ENCODE results near the gene DELE1. TPM values are rescaled to one million over a fixed set of nuclear protein-coding genes. Genes with fewer than 3 reads are reported as not detected.
A peak's percentile ranks its signal among the peaks of the same experiment; 100 is the strongest.

The DELE1 gene
- total RNA-seq, 2 experiments from 2014 or later, result 50.1 to 57.4 TPM

- H3K27me3 Mint-ChIP-seq, result peaks cover 21% of the 10 kb centered on the region
- peak overlapping the region; percentile 6 for H3K4me3 Mint-ChIP-seq
- ChIA-PET CTCF (interaction anchor here (0.8 to 5.2 kb wide), 8 partner anchors 9 to 246 kb away, joined by 3 to 44 read pairs (median 4); partner anchors contain the start of genes DELE1 and PCDH1), POLR2A (interaction anchor here (0.9 to 1.4 kb wide), 5 partner anchors 8 to 232 kb away, joined by 3 to 11 read pairs (median 4); partner anchors contain the start of genes DELE1 and RNF14)
- no peak for DNase-seq
- H3K4me1 Mint-ChIP-seq (ENCODE audit: low read depth), result peaks cover 11% of the 10 kb centered on the region
- TF ChIP-seq, protein P1, sequence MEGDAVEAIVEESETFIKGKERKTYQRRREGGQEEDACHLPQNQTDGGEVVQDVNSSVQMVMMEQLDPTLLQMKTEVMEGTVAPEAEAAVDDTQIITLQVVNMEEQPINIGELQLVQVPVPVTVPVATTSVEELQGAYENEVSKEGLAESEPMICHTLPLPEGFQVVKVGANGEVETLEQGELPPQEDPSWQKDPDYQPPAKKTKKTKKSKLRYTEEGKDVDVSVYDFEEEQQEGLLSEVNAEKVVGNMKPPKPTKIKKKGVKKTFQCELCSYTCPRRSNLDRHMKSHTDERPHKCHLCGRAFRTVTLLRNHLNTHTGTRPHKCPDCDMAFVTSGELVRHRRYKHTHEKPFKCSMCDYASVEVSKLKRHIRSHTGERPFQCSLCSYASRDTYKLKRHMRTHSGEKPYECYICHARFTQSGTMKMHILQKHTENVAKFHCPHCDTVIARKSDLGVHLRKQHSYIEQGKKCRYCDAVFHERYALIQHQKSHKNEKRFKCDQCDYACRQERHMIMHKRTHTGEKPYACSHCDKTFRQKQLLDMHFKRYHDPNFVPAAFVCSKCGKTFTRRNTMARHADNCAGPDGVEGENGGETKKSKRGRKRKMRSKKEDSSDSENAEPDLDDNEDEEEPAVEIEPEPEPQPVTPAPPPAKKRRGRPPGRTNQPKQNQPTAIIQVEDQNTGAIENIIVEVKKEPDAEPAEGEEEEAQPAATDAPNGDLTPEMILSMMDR (IDR thresholded peaks at IDR 0.05), result no peak
- no peaks in the 10 kb centered on the region for H3K36me3 Mint-ChIP-seq (ENCODE audit: low read depth)
- no peak for ATAC-seq
- intact Hi-C loops (cut with micrococcal nuclease), result loop anchor here (5.0 kb wide), 1 partner anchor 38 kb away; no protein-coding TSS in a partner anchor
- H3K9me3 Mint-ChIP-seq, result no peaks in the 10 kb centered on the region
- no peak overlapping the region for H3K27ac Mint-ChIP-seq
These were observed 8.9 kb upstream of the DELE1 start for GRCh38 chr5:141914797-141915196.

DNA sequence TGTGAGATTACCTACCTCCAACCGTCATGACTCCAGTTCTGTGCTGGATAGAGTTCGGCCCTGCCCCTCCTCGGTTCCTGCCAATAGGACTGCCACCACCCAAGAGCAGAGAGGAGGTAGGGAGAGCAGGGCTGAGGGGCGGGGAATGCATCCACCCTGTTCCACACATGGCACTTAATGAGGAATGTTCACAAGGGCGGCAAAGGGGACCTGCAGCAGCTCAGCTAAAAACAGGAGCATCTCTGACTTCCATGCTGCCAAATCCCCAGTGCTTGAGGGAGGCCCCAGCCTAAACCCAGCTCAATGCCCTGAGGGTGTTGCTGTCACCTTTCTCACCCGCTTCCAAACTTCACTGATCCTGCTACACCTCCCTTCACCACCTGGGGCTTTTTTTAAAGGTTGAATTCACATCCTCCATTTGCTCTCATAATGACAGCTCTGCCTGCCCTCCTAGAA is 7.8 kb upstream of the DELE1 start:
- ChIA-PET POLR2A (interaction anchor here (1.0 to 1.4 kb wide), 3 partner anchors 37 to 233 kb away, joined by 3 to 5 read pairs (median 4); no protein-coding TSS in a partner anchor), CTCF (interaction anchor here (0.7 to 5.2 kb wide), 13 partner anchors 8 to 247 kb away, joined by 3 to 44 read pairs (median 4); partner anchors contain the start of genes DELE1, PCDH1 and RNF14)
- Mint-ChIP-seq H3K4me1 (ENCODE audit: low read depth) (peaks cover 11% of the 10 kb centered on the region), H3K9me3 (no peaks in the 10 kb centered on the region), H3K27ac (no peak overlapping the region), H3K27me3 (peaks cover 21% of the 10 kb centered on the region), H3K4me3 (no peak overlapping the region), H3K36me3 (ENCODE audit: low read depth) (no peaks in the 10 kb centered on the region)
- TF ChIP-seq, protein P1 (IDR thresholded peaks at IDR 0.05), result no peak
- DNase-seq, result no peak
- intact Hi-C loops (cut with micrococcal nuclease), result loop anchor here (5.0 kb wide), 1 partner anchor 36 kb away; no protein-coding TSS in a partner anchor
- ATAC-seq, result no peak

DNA sequence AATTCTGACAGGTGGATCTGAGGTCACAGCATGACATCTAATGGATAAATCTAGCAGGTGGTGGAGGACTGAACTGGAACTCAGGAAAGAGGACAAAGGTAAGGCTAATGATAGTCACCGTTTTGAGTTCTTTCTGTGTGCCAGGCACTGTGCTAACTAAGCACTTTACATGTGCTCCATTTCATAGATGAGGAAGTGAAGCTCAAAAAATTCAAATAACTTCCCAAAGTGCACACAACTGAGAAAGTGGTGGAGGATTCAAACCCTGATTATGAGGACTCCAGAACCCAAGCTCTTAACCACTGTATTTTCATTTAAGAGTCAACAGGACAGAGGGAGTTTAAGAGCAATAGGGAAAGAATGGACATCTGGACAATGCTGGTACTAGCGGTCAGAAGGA is 7.1 kb upstream of the DELE1 start:
- TF ChIP-seq, protein P1 (IDR thresholded peaks at IDR 0.05), result no peak
- intact Hi-C loops (cut with micrococcal nuclease), result loop anchor here (5.0 kb wide), 1 partner anchor 36 kb away; no protein-coding TSS in a partner anchor
- Mint-ChIP-seq H3K9me3 (no peaks in the 10 kb centered on the region), H3K36me3 (ENCODE audit: low read depth) (no peaks in the 10 kb centered on the region), H3K27ac (no peak overlapping the region), H3K4me3 (no peak overlapping the region), H3K27me3 (peaks cover 21% of the 10 kb centered on the region), H3K4me1 (ENCODE audit: low read depth) (peaks cover 11% of the 10 kb centered on the region)
- ATAC-seq (no peak), DNase-seq (no peak)
- CTCF ChIA-PET, result interaction anchor here (0.8 to 5.2 kb wide), 9 partner anchors 17 to 224 kb away, joined by 3 to 44 read pairs (median 5); partner anchors contain the start of gene PCDH1
- POLR2A ChIA-PET, result interaction anchor here (1.0 kb wide), 1 partner anchor 129 kb away, joined by 3 read pairs; no protein-coding TSS in a partner anchor

GRCh38 chr5:141917760-141918159 is 5.9 kb upstream of the DELE1 start:
- no peaks in the 10 kb centered on the region for H3K36me3 Mint-ChIP-seq (ENCODE audit: low read depth)

More at GRCh38 chr5:141917760-141918159, 5.9 kb upstream of the DELE1 start:
- ATAC-seq (no peak), DNase-seq (no peak)
- Mint-ChIP-seq H3K4me1 (ENCODE audit: low read depth) (peaks cover 13% of the 10 kb centered on the region), H3K27ac (no peak overlapping the region), H3K27me3 (peaks cover 17% of the 10 kb centered on the region), H3K9me3 (no peaks in the 10 kb centered on the region), H3K4me3 (no peak overlapping the region)
- intact Hi-C loops (cut with micrococcal nuclease), result loop anchor here (5.0 kb wide), 1 partner anchor 35 kb away; no protein-coding TSS in a partner anchor
- TF ChIP-seq, protein P1 (IDR thresholded peaks at IDR 0.05), result no peak
- POLR2A ChIA-PET, result no interaction called here
- CTCF ChIA-PET, result interaction anchor here (1.2 to 5.2 kb wide), 4 partner anchors 37 to 226 kb away, joined by 5 to 44 read pairs (median 15); partner anchors contain the start of gene PCDH1
